Naive thymus-derived CD8-positive, alpha-beta T cell (primary cell): ENCODE data around the gene SPACA5. TPM values are rescaled to one million over a fixed set of nuclear protein-coding genes. Genes with fewer than 3 reads are reported as not detected.
"Not testable (repeated sequence)": the region's sequence is repeated elsewhere in the genome, so short reads cannot be mapped to it uniquely, and the experiment has no call there.

Experiments
- ATAC-seq, 2 donors: fragments of 150-1000 bp; cut with Tn5 transposase in 1 of 2; sonication (Bioruptor Pico), chemical (Tn5 transposase) in 1 of 2; 1 replicate in 1 of 2; 2 replicates in 1 of 2; pipeline ENCODE4 v1.10.0; 2021; ENCODE audit warnings: mild to moderate bottlenecking in 2 of 2, moderate library complexity in 2 of 2
- POLR2A ChIA-PET: fragments of 350-600 bp; sonication (Branson Sonifier 250); formaldehyde crosslinking; loops from one replicate; lab custom pipeline; 2021; ENCODE audit warnings: antibody characterized with exemption; lab: Charles Lee
- DNase-seq, 10 donors: peaks; one replicate each; pipeline versions ENCODE4 v3.0.0 to v3.0.0-alpha.2; 2020 to 2022
- H3K27ac Mint-ChIP-seq, 10 donors: one replicate each; pipeline ENCODE4 v1.8.0; 2020 to 2022; ENCODE audit warnings: mild to moderate bottlenecking in 10 of 10, mixed read lengths in 10 of 10, moderate library complexity in 4 of 10, inconsistent platforms in 1 of 10
- H3K27me3 Mint-ChIP-seq, 5 donors: one replicate each; pipeline ENCODE4 v1.8.0; 2021 to 2022; ENCODE audit warnings: mixed read lengths in 5 of 5
- H3K36me3 Mint-ChIP-seq, 3 donors: one replicate each; pipeline ENCODE4 v1.8.0; 2020 to 2022; ENCODE audit warnings: mixed read lengths in 3 of 3, mild to moderate bottlenecking in 2 of 3, inconsistent platforms in 1 of 3
- H3K4me1 Mint-ChIP-seq, 4 donors: one replicate each; pipeline ENCODE4 v1.8.0; 2021 to 2022; ENCODE audit warnings: mixed read lengths in 4 of 4
- H3K4me3 Mint-ChIP-seq, 10 donors: one replicate each; pipeline ENCODE4 v1.8.0; 2020 to 2022; ENCODE audit warnings: mild to moderate bottlenecking in 10 of 10, mixed read lengths in 10 of 10, moderate library complexity in 6 of 10, inconsistent platforms in 1 of 10
- H3K9me3 Mint-ChIP-seq, 9 donors: one replicate each; pipeline ENCODE4 v1.8.0; 2020 to 2022; ENCODE audit warnings: mixed read lengths in 9 of 9, mild to moderate bottlenecking in 3 of 9, inconsistent platforms in 1 of 9, moderate library complexity in 1 of 9
- polyA plus RNA-seq, 3 donors: library from polyadenylated mRNA; unstranded; fragments of 300-500 nt; fragmentation: Illumina TruSeq; gene quantifications; one replicate each; pipeline ENCODE4 v1.2.3, GENCODE V29; 2021
- total RNA-seq, 8 experiments: library from RNA in 2 of 8; stranded (reverse) in 2 of 8; gene quantifications; one replicate each; pipeline ENCODE4 v1.2.3 and lab custom pipeline; 2021 to 2026

The SPACA5 gene
- total and polyA plus RNA-seq, 5 experiments from 2014 or later = not detected

- H3K4me3 Mint-ChIP-seq = no peak overlapping the region
- peak overlapping the region in 3 of 10 donors; percentile 29 to 53 (median 48) for H3K27ac Mint-ChIP-seq
- peaks cover 0 to 4% (median 0%) of the 10 kb centered on the region in 9 donors for H3K9me3 Mint-ChIP-seq
- ATAC-seq = no peak
- DNase-seq = peak in 7 of 10 donors; percentile 18 to 57 (median 34)
- H3K36me3 Mint-ChIP-seq = no peaks in the 10 kb centered on the region
- peaks cover 9 to 20% (median 15%) of the 10 kb centered on the region in 4 donors for H3K4me1 Mint-ChIP-seq
- POLR2A ChIA-PET = interaction anchor here (0.6 kb wide), 1 partner anchor 172 kb away, joined by 3 read pairs; no protein-coding TSS in a partner anchor
- H3K27me3 Mint-ChIP-seq = no peaks in the 10 kb centered on the region
Measured at GRCh38 chrX:48025561-48025960, 18.8 kb downstream of the SPACA5 start.

GRCh38 chrX:48027545-48027944 lies 20.8 kb downstream of the SPACA5 start:
- H3K27ac Mint-ChIP-seq, H3K9me3 Mint-ChIP-seq, H3K36me3 Mint-ChIP-seq, H3K27me3 Mint-ChIP-seq, ATAC-seq, DNase-seq, H3K4me3 Mint-ChIP-seq, POLR2A ChIA-PET: not testable (repeated sequence)
- peaks cover 5 to 14% (median 11%) of the 10 kb centered on the region in 4 donors for H3K4me1 Mint-ChIP-seq

GRCh38 chrX:48028091-48028490 lies 21.3 kb downstream of the SPACA5 start:
- no peak overlapping the region for H3K27ac Mint-ChIP-seq
- no peaks in the 10 kb centered on the region for H3K27me3 Mint-ChIP-seq
- no peaks in the 10 kb centered on the region for H3K9me3 Mint-ChIP-seq
- no peak overlapping the region for H3K4me3 Mint-ChIP-seq
- ATAC-seq = no peak
- POLR2A ChIA-PET = no interaction called here
- peaks cover 0 to 3% (median 0%) of the 10 kb centered on the region in 3 donors for H3K36me3 Mint-ChIP-seq
- DNase-seq = no peak
- H3K4me1 Mint-ChIP-seq = peaks cover 4 to 14% (median 10%) of the 10 kb centered on the region in 4 donors

GRCh38 chrX:48030237-48030636 lies 23.4 kb downstream of the SPACA5 start:
- POLR2A ChIA-PET = no interaction called here
- H3K27ac Mint-ChIP-seq = no peak overlapping the region
- H3K9me3 Mint-ChIP-seq = no peaks in the 10 kb centered on the region
- no peak overlapping the region for H3K4me3 Mint-ChIP-seq
- DNase-seq = no peak
- H3K36me3 Mint-ChIP-seq = peaks cover 0 to 3% (median 3%) of the 10 kb centered on the region in 3 donors
- no peak for ATAC-seq
- peaks cover 4 to 14% (median 10%) of the 10 kb centered on the region in 4 donors for H3K4me1 Mint-ChIP-seq
- no peaks in the 10 kb centered on the region for H3K27me3 Mint-ChIP-seq

DNA sequence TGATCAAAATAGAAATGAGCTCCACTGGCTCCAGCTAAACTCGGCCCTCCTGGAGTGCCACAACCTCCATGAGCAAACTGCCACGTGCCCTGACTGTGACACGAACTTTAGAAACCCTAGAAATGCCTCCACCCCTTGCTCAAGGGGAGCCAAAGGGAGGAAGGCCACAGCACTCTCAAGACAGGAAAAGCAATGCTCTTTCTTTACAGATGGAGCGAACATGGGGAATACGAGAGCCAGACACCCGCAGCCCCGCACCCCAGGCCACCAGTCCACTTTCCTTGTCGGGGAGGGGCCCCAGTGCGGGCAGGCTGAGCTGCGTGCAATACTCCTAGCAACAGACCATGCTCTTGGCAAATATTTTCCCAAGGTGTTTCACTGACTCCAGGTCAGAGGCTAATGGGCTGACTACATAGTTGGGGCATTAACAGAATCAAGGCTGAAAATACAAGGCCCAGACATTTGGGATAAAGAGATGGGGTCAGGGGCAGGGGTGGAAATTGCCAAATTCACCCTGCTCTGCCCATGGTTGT lies 23.9 kb downstream of the SPACA5 start:
- H3K36me3 Mint-ChIP-seq, POLR2A ChIA-PET, H3K4me1 Mint-ChIP-seq, ATAC-seq, DNase-seq, H3K4me3 Mint-ChIP-seq, H3K27me3 Mint-ChIP-seq, H3K9me3 Mint-ChIP-seq: not testable (repeated sequence)
- H3K27ac Mint-ChIP-seq = peak overlapping the region in 1 of 10 donors; percentile 37

- peaks cover 0 to 2% (median 0%) of the 10 kb centered on the region in 4 donors for H3K4me1 Mint-ChIP-seq
- peaks cover 0 to 11% (median 11%) of the 10 kb centered on the region in 3 donors for H3K36me3 Mint-ChIP-seq
- H3K27ac Mint-ChIP-seq = no peak overlapping the region
- no peak for DNase-seq
- H3K4me3 Mint-ChIP-seq = no peak overlapping the region
- no peaks in the 10 kb centered on the region for H3K9me3 Mint-ChIP-seq
- no peak for ATAC-seq
- H3K27me3 Mint-ChIP-seq = no peaks in the 10 kb centered on the region
- POLR2A ChIA-PET = no interaction called here
Measured at GRCh38 chrX:48035891-48036290, 29.1 kb downstream of the SPACA5 start.

- no peak for DNase-seq
- Mint-ChIP-seq H3K4me3 (no peak overlapping the region), H3K27me3 (no peaks in the 10 kb centered on the region), H3K9me3 (no peaks in the 10 kb centered on the region), H3K36me3 (peaks cover 0 to 10% (median 5%) of the 10 kb centered on the region in 3 donors), H3K4me1 (peaks cover 0 to 2% (median 0%) of the 10 kb centered on the region in 4 donors), H3K27ac (no peak overlapping the region)
- no peak for ATAC-seq
- POLR2A ChIA-PET = no interaction called here
Measured at GRCh38 chrX:48043056-48043455, 36.3 kb downstream of the SPACA5 start.

DNA sequence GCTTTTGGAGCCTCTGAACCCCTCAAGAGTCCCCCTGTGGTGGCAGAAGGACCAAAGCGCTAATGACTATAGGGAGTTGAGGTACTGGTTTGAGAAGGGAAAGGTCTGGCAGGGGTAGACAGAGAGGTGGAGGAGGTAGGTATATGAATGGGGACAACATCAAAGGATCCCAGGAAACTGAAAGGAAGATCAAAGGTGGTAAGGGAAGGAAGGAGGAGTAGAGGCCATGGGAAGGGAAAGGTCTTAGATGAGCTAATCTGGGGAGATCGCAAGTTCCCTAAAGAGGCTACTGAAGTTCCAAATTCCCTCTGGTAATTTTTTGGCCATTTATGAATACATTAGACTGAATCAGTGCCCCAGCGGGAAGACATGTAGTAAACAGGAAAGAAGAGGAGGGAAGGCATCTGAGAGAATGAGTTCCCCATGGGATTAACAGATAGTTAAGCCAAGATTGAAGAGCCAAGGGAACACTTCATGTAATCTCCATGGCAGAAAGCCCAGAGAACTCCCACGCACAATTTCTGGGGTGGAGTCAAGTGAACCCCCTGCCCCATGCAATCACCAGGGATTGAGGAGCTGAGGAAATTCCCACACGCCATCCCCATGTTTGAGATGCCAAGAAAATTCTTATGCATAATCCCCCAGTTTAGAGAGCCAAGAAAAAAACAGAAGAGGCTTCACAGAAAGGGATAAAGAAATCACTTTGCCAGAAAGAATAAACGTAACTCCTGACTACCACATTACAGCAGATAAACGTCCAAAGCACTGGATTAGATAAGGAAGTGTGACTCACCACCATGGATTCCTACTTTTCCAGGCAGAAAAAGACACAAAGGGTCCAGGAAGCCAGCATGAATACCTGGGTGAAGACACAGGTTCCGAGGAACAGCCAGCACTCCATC lies 38.9 kb downstream of the SPACA5 start:
- Mint-ChIP-seq H3K4me1 (no peaks in the 10 kb centered on the region), H3K4me3 (no peak overlapping the region), H3K36me3 (peaks cover 0 to 10% (median 5%) of the 10 kb centered on the region in 3 donors), H3K27me3 (no peaks in the 10 kb centered on the region), H3K9me3 (no peaks in the 10 kb centered on the region), H3K27ac (no peak overlapping the region)
- no peak for DNase-seq
- POLR2A ChIA-PET = no interaction called here
- ATAC-seq = no peak

GRCh38 chrX:48046846-48047245 lies 40.1 kb downstream of the SPACA5 start:
- ATAC-seq (no peak), DNase-seq (no peak)
- no peaks in the 10 kb centered on the region for H3K27me3 Mint-ChIP-seq
- POLR2A ChIA-PET = interaction anchor here (0.6 kb wide), 1 partner anchor 1239 kb away, joined by 4 read pairs; no protein-coding TSS in a partner anchor
- H3K27ac Mint-ChIP-seq = no peak overlapping the region
- peaks cover 0 to 10% (median 5%) of the 10 kb centered on the region in 3 donors for H3K36me3 Mint-ChIP-seq
- H3K9me3 Mint-ChIP-seq = no peaks in the 10 kb centered on the region
- H3K4me1 Mint-ChIP-seq = no peaks in the 10 kb centered on the region
- H3K4me3 Mint-ChIP-seq = no peak overlapping the region

GRCh38 chrX:48058621-48059295 lies 52.0 kb downstream of the SPACA5 start:
- ATAC-seq (no peak), DNase-seq (no peak)
- no peaks in the 10 kb centered on the region for H3K27me3 Mint-ChIP-seq
- H3K36me3 Mint-ChIP-seq = peaks cover 33 to 48% (median 39%) of the 10 kb centered on the region in 3 donors
- H3K4me1 Mint-ChIP-seq = no peaks in the 10 kb centered on the region
- no peak overlapping the region for H3K4me3 Mint-ChIP-seq
- no peak overlapping the region for H3K27ac Mint-ChIP-seq
- peaks cover 0 to 50% (median 4%) of the 10 kb centered on the region in 9 donors for H3K9me3 Mint-ChIP-seq
- POLR2A ChIA-PET = no interaction called here

DNA sequence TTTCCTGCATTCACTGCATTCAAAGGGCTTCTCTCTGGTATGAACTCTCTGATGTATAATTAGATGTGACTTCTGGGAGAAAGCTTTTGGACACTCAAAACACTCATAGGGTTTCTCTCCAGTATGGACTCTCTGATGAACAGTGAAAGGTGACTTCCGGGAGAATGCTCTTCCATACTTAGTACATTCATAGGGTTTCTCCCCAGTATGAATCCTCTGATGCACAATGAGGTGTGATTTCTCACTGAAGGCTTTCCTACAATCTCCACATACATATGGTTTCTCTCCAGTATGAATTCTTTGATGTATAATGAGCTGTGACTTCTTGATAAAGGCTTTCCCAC lies 52.5 kb downstream of the SPACA5 start:
- H3K9me3 Mint-ChIP-seq = peaks cover 0 to 50% (median 4%) of the 10 kb centered on the region in 9 donors
- H3K27me3 Mint-ChIP-seq = no peaks in the 10 kb centered on the region
- ATAC-seq = no peak
- peaks cover 33 to 48% (median 39%) of the 10 kb centered on the region in 3 donors for H3K36me3 Mint-ChIP-seq
- POLR2A ChIA-PET = no interaction called here
- DNase-seq = no peak
- no peaks in the 10 kb centered on the region for H3K4me1 Mint-ChIP-seq
- no peak overlapping the region for H3K27ac Mint-ChIP-seq
- H3K4me3 Mint-ChIP-seq = no peak overlapping the region
